Left colon (tissue), 2 donors: ENCODE results near the gene TMEM131L. TPM values are rescaled to one million over a fixed set of nuclear protein-coding genes. Genes with fewer than 3 reads are reported as not detected.
"Not testable (repeated sequence)": the region's sequence is repeated elsewhere in the genome, so short reads cannot be mapped to it uniquely, and the experiment has no call there.

Source experiments
- ATAC-seq: fragments of 200-7000 bp; cut with Tn5 transposase; one replicate; pipeline ENCODE4 v1.9.1; 2020; ENCODE audit warnings: mild to moderate bottlenecking, moderate library complexity
- DNase-seq, 2 donors: peaks; one replicate each; pipeline ENCODE4 v3.0.0-alpha.2; 2020
- intact Hi-C, 2 donors: fragments of 100-400 bp; cut with DNase I in 1 of 2; cut with micrococcal nuclease in 1 of 2; formaldehyde crosslinking; loops; one replicate each; pipeline versions ENCODE4 v1.11.2 to v1.14.0; 2022; cut with DNase I, micrococcal nuclease
- total RNA-seq, 2 donors: library from RNA; stranded (reverse); fragmentation: NEBNext Ultra II Directional; extraction: Animal tissue kit (Norgen Biotek cat#: 25700); gene quantifications; one replicate each; pipeline ENCODE4 v1.2.1, GENCODE V29; 2021
- donor health status: DM: no; HTN: no; CAD: no.
- donor health status: DM: yes; HTN: yes; CAD: no.

Gene TMEM131L
- total RNA-seq, 2 donors from 2014 or later, result 3.6 to 8.0 TPM

GRCh38 chr4:153546280-153546679 is 80.1 kb downstream of the TMEM131L start:
- DNase-seq, result no peak
- ATAC-seq, result no peak
- intact Hi-C loops, result no loop called here

- ATAC-seq, result no peak
- no peak for DNase-seq
- intact Hi-C loops, result no loop called here
Observed at GRCh38 chr4:153547520-153547919, 81.4 kb downstream of the TMEM131L start.

- DNase-seq, intact Hi-C loops, ATAC-seq: not testable (repeated sequence)
Observed at GRCh38 chr4:153548907-153549306, 82.7 kb downstream of the TMEM131L start.

GRCh38 chr4:153549405-153549804 is 83.2 kb downstream of the TMEM131L start:
- no peak for ATAC-seq

GRCh38 chr4:153553155-153553818 is 87.1 kb downstream of the TMEM131L start:
- intact Hi-C loops, result no loop called here
- DNase-seq (no peak), ATAC-seq (no peak)

More at GRCh38 chr4:153549405-153549804, 83.2 kb downstream of the TMEM131L start:
- intact Hi-C loops, result no loop called here
- DNase-seq, result no peak

- intact Hi-C loops, result no loop called here
- ATAC-seq, result no peak
- no peak for DNase-seq
Observed at GRCh38 chr4:153553819-153554170, 87.6 kb downstream of the TMEM131L start.

GRCh38 chr4:153555730-153556434 is 89.7 kb downstream of the TMEM131L start:
- ATAC-seq, result peak; percentile 34
- peak; percentile 41 to 52 for DNase-seq
- intact Hi-C loops, result no loop called here

GRCh38 chr4:153556435-153556815 is 90.3 kb downstream of the TMEM131L start:
- ATAC-seq (peak; percentile 67), DNase-seq (no peak)
- intact Hi-C loops, result no loop called here

- intact Hi-C loops, result no loop called here
- ATAC-seq (no peak), DNase-seq (no peak)
Observed at GRCh38 chr4:153560908-153561307, 94.7 kb downstream of the TMEM131L start.

- ATAC-seq (peak; percentile 72), DNase-seq (peak in 1 of 2 donors; percentile 28)
- intact Hi-C loops, result no loop called here
Observed at GRCh38 chr4:153564630-153565525, 98.7 kb downstream of the TMEM131L start.

GRCh38 chr4:153566631-153567150 is 100.5 kb downstream of the TMEM131L start:
- peak in 1 of 2 donors; percentile 31 for DNase-seq
- intact Hi-C loops, result no loop called here
- peak; percentile 69 for ATAC-seq

GRCh38 chr4:153567660-153568059 is 101.5 kb downstream of the TMEM131L start:
- DNase-seq, intact Hi-C loops, ATAC-seq: not testable (repeated sequence)

GRCh38 chr4:153570228-153570973 is 104.2 kb downstream of the TMEM131L start:
- no peak for ATAC-seq
- intact Hi-C loops, result loop anchor here (5.0 to 10.0 kb wide), 3 partner anchors 136 to 428 kb away; partner anchors contain the start of gene MND1 (in 1 of the 2)
- no peak for DNase-seq

- intact Hi-C loops, result loop anchor here (5.0 to 10.0 kb wide), 3 partner anchors 136 to 429 kb away; partner anchors contain the start of gene MND1 (in 1 of the 2)
- DNase-seq (no peak), ATAC-seq (no peak)
Observed at GRCh38 chr4:153571006-153571545, 104.9 kb downstream of the TMEM131L start.

GRCh38 chr4:153572609-153573008 is 106.4 kb downstream of the TMEM131L start:
- intact Hi-C loops, result loop anchor here (1.0 to 10.0 kb wide), 4 partner anchors 138 to 430 kb away; partner anchors contain the start of gene MND1 (in 2 of the 2)
- ATAC-seq (no peak), DNase-seq (no peak)

GRCh38 chr4:153573221-153573620 is 107.1 kb downstream of the TMEM131L start:
- intact Hi-C loops, result loop anchor here (5.0 to 10.0 kb wide), 3 partner anchors 138 to 431 kb away; partner anchors contain the start of gene MND1 (in 1 of the 2)
- no peak for ATAC-seq
- DNase-seq, result no peak

GRCh38 chr4:153573881-153574802 is 108.0 kb downstream of the TMEM131L start:
- DNase-seq (peak; percentile 51 to 79), ATAC-seq (peak; percentile 90)
- intact Hi-C loops, result loop anchor here (5.0 to 10.0 kb wide), 3 partner anchors 139 to 432 kb away; partner anchors contain the start of gene MND1 (in 1 of the 2)
